Adrenal gland (tissue), 5 donors: ENCODE results near the gene MFAP3L.

ENCODE experiments used
- CTCF ChIP-seq, 6 experiments: fragments of 450-650 bp in 4 of 6; fragments of 200-600 bp in 2 of 6; sonication (generic) in 1 of 6; IDR thresholded peaks; 1 replicate in 5 of 6; 2 replicates in 1 of 6; pipeline versions ENCODE4 v1.5.1 to v1.8.0; 2016 to 2021; ENCODE audit warnings: antibody characterized with exemption in 6 of 6, mild to moderate bottlenecking in 2 of 6, moderate library complexity in 1 of 6
- POLR2A ChIP-seq, 2 donors: fragments of 450-650 bp; IDR thresholded peaks; one replicate each; pipeline ENCODE4 v1.6.1; 2017; ENCODE audit warnings: antibody characterized with exemption in 2 of 2, mild to moderate bottlenecking in 2 of 2, moderate library complexity in 1 of 2
- donor health status: DM: no; HTN: no; CAD: no.

DNA sequence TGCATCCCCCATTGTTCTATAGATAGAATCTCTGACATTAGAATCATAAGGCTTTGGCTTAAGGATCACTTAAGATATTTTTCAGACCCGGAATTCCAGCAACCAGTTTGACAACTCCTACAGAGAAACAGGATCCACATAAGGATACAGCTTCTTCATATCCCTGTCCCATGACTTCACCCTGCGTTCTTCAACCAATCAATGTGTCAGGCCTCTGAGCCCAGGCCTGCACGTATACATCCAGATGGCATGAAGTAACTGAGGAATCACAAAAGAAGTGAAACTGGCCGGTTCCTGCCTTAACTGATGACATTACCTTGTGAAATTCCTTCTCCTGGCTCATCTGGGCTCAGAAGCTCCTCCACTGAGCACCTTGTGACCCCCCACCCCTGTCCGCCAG is 85.1 kb downstream of the MFAP3L start:
- TF ChIP-seq CTCF (IDR thresholded peaks at IDR 0.05) (no peak), POLR2A (IDR thresholded peaks at IDR 0.05) (no peak)
